ENCODE measurements around the gene ABCG4.

ABCG4 gene

DNA sequence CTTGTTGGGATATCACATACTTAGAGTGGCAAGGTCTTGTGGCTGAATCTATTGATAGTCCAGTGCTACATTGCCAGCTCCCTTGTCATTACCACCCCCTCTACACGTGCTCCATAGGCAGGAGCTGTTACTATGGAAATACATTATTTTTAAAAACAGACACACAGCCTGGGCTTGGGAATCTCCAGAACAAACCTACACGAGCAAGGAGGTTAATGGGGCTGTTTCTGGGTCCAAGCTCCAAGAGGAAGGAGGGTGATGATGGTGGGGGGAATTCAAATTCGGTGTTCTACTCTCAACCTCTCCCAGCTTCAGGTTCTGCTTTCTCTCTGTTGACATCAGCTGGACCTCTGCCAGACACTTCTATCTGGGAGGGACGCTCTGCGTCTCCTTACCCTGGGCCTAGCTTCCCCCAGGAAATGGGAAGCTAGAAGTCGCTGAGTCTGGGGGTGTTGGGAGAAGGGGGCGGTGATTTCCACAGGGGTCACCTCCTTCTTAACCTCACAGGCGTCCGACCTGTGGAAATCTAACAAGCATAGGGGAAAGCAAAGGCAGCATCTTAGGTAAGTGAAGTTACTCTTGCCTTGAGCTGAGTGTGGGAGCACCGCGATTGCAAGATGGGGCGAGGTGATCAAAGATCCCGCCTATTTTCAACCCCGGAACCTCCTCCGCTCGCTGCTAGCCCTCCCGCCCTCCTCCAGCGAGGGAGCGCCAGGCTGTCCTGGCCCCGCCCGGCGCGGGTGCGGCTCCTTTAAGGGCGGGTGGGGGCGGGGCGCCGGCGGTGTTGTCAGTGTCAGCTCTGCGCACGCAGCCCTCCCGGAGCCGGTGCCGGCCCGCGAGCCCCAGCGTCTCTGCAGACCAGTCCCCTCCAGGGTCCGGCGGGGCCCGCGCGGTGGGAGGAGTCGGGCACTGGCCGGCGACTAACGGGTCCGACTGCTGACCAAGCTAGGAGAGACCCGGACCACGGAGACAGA, 42.0 kb upstream of the ABCG4 start, which contains the start of gene C2CD2L:
Gene C2CD2L (plus strand): TSS at position 781 of the 974 bp plus-strand sequence. CDS start 398 bp downstream, outside the sequence.
- Histone ChIP-seq H3K23ac (ENCODE audit: low read depth, low read length, poor library complexity) (peak within 1 kb of the TSS; percentile 8), H3K27me3 (ENCODE audit: control insufficient read depth in 3 of 3, insufficient read depth in 3 of 3, low read depth in 1 of 3, low read length in 3 of 3) (peaks cover 0 to 5% (median 0%) of the 10 kb centered on the region in 3 experiments), H3K4me1 (ENCODE audit: control insufficient read depth in 2 of 2, insufficient read depth in 1 of 2, low read depth in 1 of 2, low read length in 2 of 2) (peaks cover 12 to 21% of the 10 kb centered on the region in 2 donors), H3K4me3 (ENCODE audit: low read length in 2 of 2) (peak within 1 kb of the TSS; percentile 59 to 89), H3K18ac (ENCODE audit: low read length) (peak within 1 kb of the TSS; percentile 88), H2BK120ac (ENCODE audit: low read depth, low read length) (no peak within 1 kb of the TSS), H2AFZ (ENCODE audit: low read length) (peak within 1 kb of the TSS; percentile 79), H3K9ac (ENCODE audit: low read depth, low read length, poor library complexity) (peak within 1 kb of the TSS; percentile 83), H3K4me2 (ENCODE audit: insufficient read depth, low read length, poor library complexity, severe bottlenecking) (peak within 1 kb of the TSS; percentile 87), H3K9me3 (replicated peaks in 1 of 2; ENCODE audit: control insufficient read depth in 2 of 2, insufficient read depth in 1 of 2, low read depth in 1 of 2, low read length in 2 of 2) (no peaks in the 10 kb centered on the region), H3K79me1 (ENCODE audit: low read depth, low read length) (no peaks in the 10 kb centered on the region), H3K27ac (replicated peaks; ENCODE audit: low read length) (no peak within 1 kb of the TSS), H3K36me3 (replicated peaks in 1 of 2; ENCODE audit: control insufficient read depth in 2 of 2, insufficient read depth in 2 of 2, low read length in 2 of 2) (peaks cover 1 to 15% of the 10 kb centered on the region in 2 donors), H2BK5ac (ENCODE audit: low read length) (no peak within 1 kb of the TSS), H2AK5ac (ENCODE audit: low read depth, low read length) (no peak within 1 kb of the TSS), H4K8ac (ENCODE audit: low read depth, low read length) (no peak within 1 kb of the TSS), H3K14ac (ENCODE audit: low read length) (no peak within 1 kb of the TSS), H2BK12ac (ENCODE audit: low read length) (no peak within 1 kb of the TSS), H4K91ac (ENCODE audit: low read depth, low read length, poor library complexity) (no peak within 1 kb of the TSS), H3K4ac (ENCODE audit: low read length) (no peak within 1 kb of the TSS), H2BK15ac (ENCODE audit: low read length) (no peak within 1 kb of the TSS)
- WGBS, 2 donors (ENCODE audit: extremely low coverage in 2 of 2, insufficient read length in 2 of 2, insufficient replicate concordance in 1 of 2) = no CpG with 5 or more reads among the region's 49 CpGs
- DNase-seq (ENCODE audit: low spot score) = peak; percentile 82

GRCh38 chr11:119107538-119108145, 41.2 kb upstream of the ABCG4 start:
- WGBS, 2 donors (ENCODE audit: extremely low coverage in 2 of 2, insufficient read length in 2 of 2, insufficient replicate concordance in 1 of 2) = no CpG with 5 or more reads among the region's 65 CpGs
- no peak overlapping the region for H2BK5ac ChIP-seq (ENCODE audit: low read length)
- H3K27ac ChIP-seq (replicated peaks; ENCODE audit: low read length) = no peak overlapping the region
- H2AK5ac ChIP-seq (ENCODE audit: low read depth, low read length) = no peak overlapping the region
- H2AFZ ChIP-seq (ENCODE audit: low read length) = peak overlapping the region; percentile 79
- no peak overlapping the region for H4K91ac ChIP-seq (ENCODE audit: low read depth, low read length, poor library complexity)
- peak overlapping the region; percentile 8 for H3K23ac ChIP-seq (ENCODE audit: low read depth, low read length, poor library complexity)
- H3K4me2 ChIP-seq (ENCODE audit: insufficient read depth, low read length, poor library complexity, severe bottlenecking) = peak overlapping the region; percentile 87
- H2BK12ac ChIP-seq (ENCODE audit: low read length) = no peak overlapping the region
- H3K9me3 ChIP-seq (replicated peaks in 1 of 2; ENCODE audit: control insufficient read depth in 2 of 2, insufficient read depth in 1 of 2, low read depth in 1 of 2, low read length in 2 of 2) = no peaks in the 10 kb centered on the region
- peaks cover 12 to 21% of the 10 kb centered on the region in 2 donors for H3K4me1 ChIP-seq (ENCODE audit: control insufficient read depth in 2 of 2, insufficient read depth in 1 of 2, low read depth in 1 of 2, low read length in 2 of 2)
- peak overlapping the region; percentile 77 for H3K18ac ChIP-seq (ENCODE audit: low read length)
- peak overlapping the region; percentile 83 for H3K9ac ChIP-seq (ENCODE audit: low read depth, low read length, poor library complexity)
- peaks cover 0 to 5% (median 0%) of the 10 kb centered on the region in 3 experiments for H3K27me3 ChIP-seq (ENCODE audit: control insufficient read depth in 3 of 3, insufficient read depth in 3 of 3, low read depth in 1 of 3, low read length in 3 of 3)
- H3K36me3 ChIP-seq (replicated peaks in 1 of 2; ENCODE audit: control insufficient read depth in 2 of 2, insufficient read depth in 2 of 2, low read length in 2 of 2) = peaks cover 1 to 22% of the 10 kb centered on the region in 2 donors
- H2BK120ac ChIP-seq (ENCODE audit: low read depth, low read length) = no peak overlapping the region
- no peak overlapping the region for H3K14ac ChIP-seq (ENCODE audit: low read length)
- no peaks in the 10 kb centered on the region for H3K79me1 ChIP-seq (ENCODE audit: low read depth, low read length)
- no peak for DNase-seq (ENCODE audit: low spot score)
- no peak overlapping the region for H4K8ac ChIP-seq (ENCODE audit: low read depth, low read length)
- H3K4me3 ChIP-seq (ENCODE audit: low read length in 2 of 2) = peak overlapping the region; percentile 59 to 89
- H2BK15ac ChIP-seq (ENCODE audit: low read length) = no peak overlapping the region
- H3K4ac ChIP-seq (ENCODE audit: low read length) = no peak overlapping the region

- Histone ChIP-seq H2AFZ (ENCODE audit: low read length) (peak overlapping the region; percentile 79), H2BK5ac (ENCODE audit: low read length) (no peak overlapping the region), H2AK5ac (ENCODE audit: low read depth, low read length) (no peak overlapping the region), H3K9me3 (replicated peaks in 1 of 2; ENCODE audit: control insufficient read depth in 2 of 2, insufficient read depth in 1 of 2, low read depth in 1 of 2, low read length in 2 of 2) (no peaks in the 10 kb centered on the region), H3K36me3 (replicated peaks in 1 of 2; ENCODE audit: control insufficient read depth in 2 of 2, insufficient read depth in 2 of 2, low read length in 2 of 2) (peaks cover 4 to 26% of the 10 kb centered on the region in 2 donors), H3K27ac (replicated peaks; ENCODE audit: low read length) (no peak overlapping the region), H3K23ac (ENCODE audit: low read depth, low read length, poor library complexity) (no peak overlapping the region), H2BK15ac (ENCODE audit: low read length) (no peak overlapping the region), H3K4me1 (ENCODE audit: control insufficient read depth in 2 of 2, insufficient read depth in 1 of 2, low read depth in 1 of 2, low read length in 2 of 2) (peaks cover 12 to 18% of the 10 kb centered on the region in 2 donors), H2BK12ac (ENCODE audit: low read length) (no peak overlapping the region), H2BK120ac (ENCODE audit: low read depth, low read length) (no peak overlapping the region), H4K91ac (ENCODE audit: low read depth, low read length, poor library complexity) (no peak overlapping the region), H3K4ac (ENCODE audit: low read length) (no peak overlapping the region), H3K18ac (ENCODE audit: low read length) (no peak overlapping the region), H4K8ac (ENCODE audit: low read depth, low read length) (no peak overlapping the region), H3K27me3 (ENCODE audit: control insufficient read depth in 3 of 3, insufficient read depth in 3 of 3, low read depth in 1 of 3, low read length in 3 of 3) (peaks cover 0 to 5% (median 0%) of the 10 kb centered on the region in 3 experiments), H3K79me1 (ENCODE audit: low read depth, low read length) (no peaks in the 10 kb centered on the region), H3K9ac (ENCODE audit: low read depth, low read length, poor library complexity) (peak overlapping the region; percentile 24), H3K14ac (ENCODE audit: low read length) (no peak overlapping the region), H3K4me3 (ENCODE audit: low read length in 2 of 2) (peak overlapping the region; percentile 59 to 89), H3K4me2 (ENCODE audit: insufficient read depth, low read length, poor library complexity, severe bottlenecking) (peak overlapping the region; percentile 87)
- no CpG with 5 or more reads among the region's 8 CpGs for WGBS, 2 donors (ENCODE audit: extremely low coverage in 2 of 2, insufficient read length in 2 of 2, insufficient replicate concordance in 1 of 2)
- DNase-seq (ENCODE audit: low spot score) = no peak
Measured at GRCh38 chr11:119108146-119108856, 40.6 kb upstream of the ABCG4 start.
